ENCODE data around the gene ICE1.
A peak's percentile ranks its signal among the peaks of the same experiment; 100 is the strongest.
"Not testable (repeated sequence)": the region's sequence is repeated elsewhere in the genome, so short reads cannot be mapped to it uniquely, and the experiment has no call there.

ICE1 gene

DNA sequence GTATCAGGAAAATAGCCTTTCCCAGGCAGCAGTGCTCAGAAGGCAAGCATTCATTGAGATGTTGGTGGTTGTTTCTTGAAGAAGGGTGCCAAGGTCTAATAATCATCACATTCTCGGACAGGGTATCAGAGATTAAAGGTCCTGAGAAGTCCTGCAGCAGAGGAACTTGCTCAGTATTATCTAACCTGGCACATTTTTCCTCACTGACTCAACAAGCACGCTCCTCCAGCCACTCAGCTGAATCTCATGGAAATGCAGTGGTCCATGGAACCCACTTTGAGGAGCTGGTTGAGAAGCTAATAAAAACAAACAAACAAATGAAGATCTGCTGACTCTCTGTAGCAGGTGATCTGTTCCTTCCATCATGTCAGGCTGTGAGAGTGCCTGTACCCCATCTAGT, 35.3 kb upstream of the ICE1 start:
- no peak overlapping the region for H3K4me3 ChIP-seq (replicated peaks in 1 of 2; ENCODE audit: low read depth in 2 of 2, low read length in 2 of 2)
- TF ChIP-seq, protein P1, sequence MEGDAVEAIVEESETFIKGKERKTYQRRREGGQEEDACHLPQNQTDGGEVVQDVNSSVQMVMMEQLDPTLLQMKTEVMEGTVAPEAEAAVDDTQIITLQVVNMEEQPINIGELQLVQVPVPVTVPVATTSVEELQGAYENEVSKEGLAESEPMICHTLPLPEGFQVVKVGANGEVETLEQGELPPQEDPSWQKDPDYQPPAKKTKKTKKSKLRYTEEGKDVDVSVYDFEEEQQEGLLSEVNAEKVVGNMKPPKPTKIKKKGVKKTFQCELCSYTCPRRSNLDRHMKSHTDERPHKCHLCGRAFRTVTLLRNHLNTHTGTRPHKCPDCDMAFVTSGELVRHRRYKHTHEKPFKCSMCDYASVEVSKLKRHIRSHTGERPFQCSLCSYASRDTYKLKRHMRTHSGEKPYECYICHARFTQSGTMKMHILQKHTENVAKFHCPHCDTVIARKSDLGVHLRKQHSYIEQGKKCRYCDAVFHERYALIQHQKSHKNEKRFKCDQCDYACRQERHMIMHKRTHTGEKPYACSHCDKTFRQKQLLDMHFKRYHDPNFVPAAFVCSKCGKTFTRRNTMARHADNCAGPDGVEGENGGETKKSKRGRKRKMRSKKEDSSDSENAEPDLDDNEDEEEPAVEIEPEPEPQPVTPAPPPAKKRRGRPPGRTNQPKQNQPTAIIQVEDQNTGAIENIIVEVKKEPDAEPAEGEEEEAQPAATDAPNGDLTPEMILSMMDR (IDR thresholded peaks at IDR 0.05; ENCODE audit: low read depth, low read length) = no peak
- DNase-seq (ENCODE audit: low read depth in 2 of 2) = no peak

DNA sequence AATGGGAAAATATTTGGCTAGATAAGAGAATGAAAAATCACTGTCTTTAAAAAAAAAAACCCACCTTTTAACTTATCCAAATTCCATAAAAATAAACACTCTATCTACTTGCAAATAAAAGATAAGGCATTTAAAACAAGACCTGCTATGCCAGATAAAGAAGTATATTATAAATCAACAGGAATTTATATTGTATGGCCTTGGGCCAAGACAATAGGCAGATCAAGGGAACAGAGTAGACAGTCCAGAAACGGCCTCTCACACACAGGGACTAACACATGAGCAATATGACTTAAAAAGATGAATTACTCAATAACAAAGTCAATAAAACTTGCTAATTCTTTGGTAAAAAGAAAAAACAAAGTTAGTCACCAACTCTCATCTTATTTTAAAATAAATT, 34.7 kb upstream of the ICE1 start:
- TF ChIP-seq, protein P1 (IDR thresholded peaks at IDR 0.05; ENCODE audit: low read depth, low read length) = no peak

DNA sequence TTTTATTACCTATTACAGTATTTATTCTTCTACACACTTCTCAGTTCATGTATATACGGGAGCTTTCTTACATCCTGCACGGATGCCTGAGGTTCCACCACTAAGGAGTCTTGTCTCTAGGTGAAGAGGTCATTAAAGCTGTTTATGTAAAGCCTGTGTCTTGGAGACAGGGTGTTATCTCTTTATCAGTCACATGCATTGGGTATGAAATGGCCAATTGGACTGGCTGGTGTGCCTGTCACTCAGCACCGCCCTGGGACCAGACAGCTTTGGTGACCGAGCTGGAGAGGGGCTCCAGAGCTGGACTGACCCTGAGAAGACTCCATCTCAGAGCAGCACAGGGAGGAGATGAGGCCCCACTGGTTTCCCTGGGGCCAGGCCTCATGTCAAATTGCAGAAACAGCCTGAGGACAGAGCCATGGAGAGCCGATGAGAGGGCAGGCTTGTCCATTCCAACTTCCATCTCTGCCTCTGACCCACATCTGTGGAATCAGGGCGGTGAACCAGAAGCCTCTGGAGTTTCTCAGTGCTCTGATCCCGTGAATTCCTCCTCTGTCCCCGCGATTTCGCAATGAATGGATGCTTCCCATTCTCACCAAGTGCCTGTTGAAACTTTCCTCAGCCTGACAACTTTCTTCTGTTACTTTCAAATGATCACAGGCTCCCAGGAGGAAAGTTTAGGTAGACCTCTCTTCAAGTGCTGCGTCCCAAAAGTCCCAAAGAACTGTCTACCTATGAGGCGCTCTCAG, 32.2 kb upstream of the ICE1 start:
- not testable (repeated sequence) for H3K4me3 ChIP-seq (replicated peaks in 1 of 2; ENCODE audit: low read depth in 2 of 2, low read length in 2 of 2)
- DNase-seq (ENCODE audit: low read depth in 2 of 2) = peak in 1 of 2 donors; percentile 16

More for the DNA sequence above, 34.7 kb upstream of the ICE1 start:
- H3K4me3 ChIP-seq (replicated peaks in 1 of 2; ENCODE audit: low read depth in 2 of 2, low read length in 2 of 2) = no peak overlapping the region
- no peak for DNase-seq (ENCODE audit: low read depth in 2 of 2)

DNA sequence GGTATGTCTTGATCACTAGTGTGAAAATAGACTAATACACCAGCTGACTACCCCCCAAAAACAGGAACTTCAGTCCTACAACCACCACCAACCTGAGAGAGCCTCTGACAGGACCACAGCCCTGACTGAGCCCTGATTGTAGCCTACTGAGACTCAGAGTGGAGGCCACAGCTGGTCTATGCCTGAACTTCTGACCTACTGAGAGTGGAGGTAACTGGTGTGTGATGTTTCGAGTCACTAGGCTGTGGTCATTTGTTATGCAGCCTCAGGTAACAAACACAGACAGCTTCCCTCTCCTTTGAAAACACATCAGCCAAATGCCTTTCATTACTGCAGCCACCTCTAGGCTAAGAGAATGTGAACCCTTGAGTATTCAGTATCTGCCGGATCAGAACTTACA, 30.0 kb upstream of the ICE1 start:
- not testable (repeated sequence) for DNase-seq (ENCODE audit: low read depth in 2 of 2)

DNA sequence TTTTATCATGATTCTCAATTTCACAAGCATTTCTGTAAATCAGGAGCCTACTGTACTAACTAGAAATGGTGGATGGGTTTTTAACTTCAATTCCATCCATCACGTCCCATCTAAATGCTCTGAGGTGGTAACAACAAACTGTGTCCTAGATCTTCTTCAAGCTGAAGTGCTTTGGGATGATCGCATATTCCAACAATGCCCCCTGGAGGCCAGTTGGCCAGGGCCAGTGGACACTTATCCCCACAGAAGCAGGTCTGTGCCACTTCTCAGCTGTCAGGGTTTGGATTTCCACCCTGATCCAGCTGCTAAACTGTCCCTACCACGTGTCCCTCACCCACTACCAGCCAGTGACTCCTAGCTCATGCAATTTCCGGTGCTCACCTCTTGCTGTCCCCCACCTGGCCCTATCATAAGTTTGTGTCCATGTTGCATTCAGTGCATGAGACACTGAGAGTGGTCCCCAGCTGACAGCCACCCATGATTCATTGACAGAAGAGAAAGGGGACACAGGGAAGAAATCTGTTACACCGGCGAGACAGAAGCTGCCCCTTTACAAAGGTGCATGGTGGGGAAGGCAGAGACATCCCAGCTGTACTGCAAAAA, 28.0 kb upstream of the ICE1 start:
- TF ChIP-seq, protein P1 (IDR thresholded peaks at IDR 0.05; ENCODE audit: low read depth, low read length) = peak; percentile 35
- DNase-seq (ENCODE audit: low read depth in 2 of 2) = peak; percentile 52 to 56
- H3K4me3 ChIP-seq (replicated peaks in 1 of 2; ENCODE audit: low read depth in 2 of 2, low read length in 2 of 2) = not testable (repeated sequence)

More for the DNA sequence above, 30.0 kb upstream of the ICE1 start:
- not testable (repeated sequence) for H3K4me3 ChIP-seq (replicated peaks in 1 of 2; ENCODE audit: low read depth in 2 of 2, low read length in 2 of 2)

DNA sequence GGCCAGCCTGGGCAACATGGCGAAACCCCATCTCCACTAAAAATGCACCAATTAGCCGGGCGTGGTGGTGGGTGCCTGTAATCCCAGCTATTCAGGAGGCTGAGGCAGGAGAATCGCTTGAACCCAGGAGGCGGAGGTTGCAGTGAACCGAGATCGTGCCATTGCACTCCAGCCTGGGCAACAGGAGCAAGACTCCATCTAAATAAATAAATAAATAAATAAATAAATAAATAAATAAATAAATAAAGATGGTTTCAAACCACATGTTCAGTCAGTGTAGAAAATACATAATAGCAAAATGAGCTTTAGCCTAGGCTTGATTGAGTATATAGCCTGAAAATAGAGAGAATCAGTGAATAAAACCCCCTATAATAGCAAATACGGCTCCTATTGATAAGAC, 27.4 kb upstream of the ICE1 start:
- DNase-seq (ENCODE audit: low read depth in 2 of 2); H3K4me3 ChIP-seq (replicated peaks in 1 of 2; ENCODE audit: low read depth in 2 of 2, low read length in 2 of 2): not testable (repeated sequence)

DNA sequence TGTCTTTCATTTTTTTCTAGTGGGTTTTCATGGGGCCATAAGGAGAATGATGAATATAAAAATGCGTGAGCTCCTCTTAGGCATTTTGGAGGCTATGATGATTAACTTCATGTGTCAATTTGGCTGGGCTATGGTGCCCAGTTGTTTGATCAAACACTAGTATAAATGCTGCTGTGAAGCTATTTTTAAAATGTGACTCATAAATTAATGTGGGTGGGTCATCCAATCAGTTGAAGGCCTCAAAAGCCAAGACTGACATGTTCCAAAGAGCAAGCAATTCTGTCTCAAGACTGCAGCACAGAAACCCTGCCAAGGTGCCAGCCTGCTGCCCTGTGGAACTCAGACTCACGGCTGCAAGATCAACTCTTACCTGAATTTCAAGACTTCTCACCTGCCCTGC, 24.4 kb upstream of the ICE1 start:
- DNase-seq (ENCODE audit: low read depth in 2 of 2) = no peak
- TF ChIP-seq, protein P1 (IDR thresholded peaks at IDR 0.05; ENCODE audit: low read depth, low read length) = no peak
- H3K4me3 ChIP-seq (replicated peaks in 1 of 2; ENCODE audit: low read depth in 2 of 2, low read length in 2 of 2) = no peak overlapping the region

DNA sequence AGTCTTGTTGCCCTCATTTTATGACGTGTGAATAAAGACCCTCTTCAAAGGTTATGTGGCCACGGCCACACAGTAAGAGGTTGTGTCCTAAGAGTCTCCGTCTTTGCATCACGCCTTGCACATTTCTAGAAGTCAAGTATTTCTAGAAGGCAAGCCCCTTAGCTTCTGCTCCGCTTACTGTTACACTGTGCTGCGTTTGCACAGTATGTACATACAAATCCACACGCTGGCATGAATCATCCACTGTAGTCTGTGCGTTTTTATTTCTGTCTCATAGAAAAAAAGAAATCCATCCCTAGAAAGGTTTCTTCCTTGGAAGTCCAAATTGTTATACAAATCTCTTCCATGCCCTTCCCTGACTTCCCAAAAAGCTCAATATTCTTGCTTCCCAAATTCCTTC, 21.4 kb upstream of the ICE1 start:
- DNase-seq (ENCODE audit: low read depth in 2 of 2) = no peak
- no peak overlapping the region for H3K4me3 ChIP-seq (replicated peaks in 1 of 2; ENCODE audit: low read depth in 2 of 2, low read length in 2 of 2)
- TF ChIP-seq, protein P1 (IDR thresholded peaks at IDR 0.05; ENCODE audit: low read depth, low read length) = no peak
